Measurements from ENCODE around the gene RABGAP1L.

- no peak for TF ChIP-seq RAD21 (IDR thresholded peaks at IDR 0.05; ENCODE audit: insufficient read depth, low read depth, low read length)
- no peak for TF ChIP-seq ETV6 (conservative IDR thresholded peaks at IDR 0.05 in 1 of 2, IDR thresholded peaks at IDR 0.05 in 1 of 2; ENCODE audit: borderline replicate concordance in 1 of 2, low read depth in 1 of 2)
- no peak for TF ChIP-seq POLR2A (IDR thresholded peaks at IDR 0.05; ENCODE audit: low read depth, low read length)
- no peak for TF ChIP-seq CTCF (IDR thresholded peaks at IDR 0.05 in 2 of 3, conservative IDR thresholded peaks at IDR 0.05 in 1 of 3; ENCODE audit: control insufficient read depth in 2 of 3, extremely low read depth in 1 of 3, insufficient read depth in 1 of 3, low read depth in 3 of 3, low read length in 3 of 3)
- no peak for TF ChIP-seq TBL1XR1 (IDR thresholded peaks at IDR 0.05; ENCODE audit: low read depth, low read length)
- TF ChIP-seq CHD4 (IDR thresholded peaks at IDR 0.05), result no peak
- no peak for TF ChIP-seq SUPT20H (IDR thresholded peaks at IDR 0.05; ENCODE audit: borderline replicate concordance, control insufficient read depth, low read depth, low read length)
- no peak for TF ChIP-seq NFYB (IDR thresholded peaks at IDR 0.05; ENCODE audit: insufficient read depth, low read depth, low read length)
- no peak for TF ChIP-seq RCOR1 (conservative IDR thresholded peaks at IDR 0.05; ENCODE audit: low read depth, low read length)
- TF ChIP-seq RB1 (IDR thresholded peaks at IDR 0.05; ENCODE audit: borderline replicate concordance), result no peak
Observed at GRCh38 chr1:174704300-174704699, 545.0 kb downstream of the RABGAP1L start.

All from GM12878 (cell line).